ENCODE data around the gene MSH2.

The MSH2 gene

DNA sequence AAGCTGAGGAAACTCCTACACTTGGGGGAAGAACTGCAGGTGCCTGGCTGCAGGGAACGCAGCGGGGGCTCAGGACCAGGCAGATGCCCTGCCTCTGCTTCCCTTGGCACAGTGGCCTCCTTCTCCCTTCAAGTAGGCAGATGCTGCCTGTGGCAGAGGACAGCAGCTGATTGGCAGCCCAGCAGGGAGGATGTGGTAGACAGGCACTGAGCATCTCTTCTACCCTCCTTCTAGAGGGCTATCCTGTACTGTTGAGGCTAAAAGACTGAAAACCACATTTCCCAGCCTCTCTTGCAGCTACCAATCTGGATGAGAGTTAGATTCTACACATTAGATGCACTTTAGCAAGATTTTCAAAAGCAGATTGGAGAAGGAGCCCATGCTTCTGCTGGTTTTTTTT lies 105.7 kb downstream of the MSH2 start:
- DNase-seq (ENCODE audit: low read depth), result no peak

DNA sequence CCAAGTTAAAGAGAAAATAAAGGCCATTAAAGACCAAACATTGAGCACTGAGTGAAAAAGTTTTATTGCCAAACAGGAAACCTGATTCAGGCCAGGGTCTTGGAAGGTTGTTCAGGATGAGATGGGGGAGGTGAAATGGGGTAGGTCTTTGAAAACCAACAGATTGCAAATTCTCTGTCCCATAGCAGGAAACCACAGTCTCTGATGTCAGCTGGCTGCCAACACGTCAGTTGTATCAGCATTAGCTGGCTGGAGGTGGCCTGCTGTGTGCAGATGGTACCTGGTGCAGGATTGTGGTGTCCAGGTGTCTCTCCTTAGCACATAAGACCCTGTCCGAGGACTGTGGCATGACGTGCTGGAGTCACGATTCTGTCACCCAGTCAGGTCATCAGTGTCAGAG lies 106.3 kb downstream of the MSH2 start:
- no peak for DNase-seq (ENCODE audit: low read depth)

GRCh38 chr2:47509821-47510385 lies 106.9 kb downstream of the MSH2 start:
- DNase-seq (ENCODE audit: low read depth), result no peak

DNA sequence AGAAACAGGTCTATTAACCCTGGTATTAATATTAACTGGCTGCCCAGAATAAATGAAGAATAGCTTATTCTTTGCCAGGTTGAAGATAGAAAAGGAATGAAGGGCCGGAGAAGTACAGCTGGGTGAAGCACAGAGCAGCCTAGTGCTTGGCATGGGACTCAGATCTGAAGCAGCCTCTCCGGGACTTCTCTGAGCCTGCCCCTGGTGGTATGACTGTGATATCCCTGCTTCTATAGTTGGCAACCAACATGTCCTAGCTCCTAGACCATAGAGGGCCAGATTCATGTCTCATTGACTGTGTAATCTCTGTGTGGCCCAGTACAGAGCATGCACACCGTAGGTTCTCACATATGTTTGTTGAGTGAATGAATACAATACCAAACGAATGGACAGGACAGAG lies 107.8 kb downstream of the MSH2 start:
- no peak for DNase-seq (ENCODE audit: low read depth)

DNA sequence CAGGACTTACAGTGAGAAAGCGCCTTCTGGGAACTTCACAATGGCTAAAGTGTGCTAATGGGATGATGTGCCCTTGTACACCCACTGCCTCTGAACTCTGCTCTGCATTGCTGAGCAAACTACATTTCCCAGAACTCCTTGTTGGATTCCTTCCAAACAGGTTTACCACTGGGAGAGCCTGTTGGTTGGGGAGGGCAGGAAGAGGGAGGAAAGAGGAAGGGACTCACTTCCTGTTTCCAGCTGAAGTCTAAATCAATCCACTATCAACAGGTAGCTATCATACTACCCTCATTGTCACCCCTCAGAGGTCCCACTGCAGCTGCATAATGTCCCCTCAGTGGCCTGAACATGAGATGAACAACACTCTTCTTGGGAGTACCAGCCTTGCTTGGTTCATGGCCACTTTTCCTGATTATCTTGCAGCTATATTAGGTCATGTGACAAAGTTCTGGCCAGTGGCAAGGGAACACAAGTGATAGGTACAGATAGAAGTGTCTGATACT lies 109.7 kb downstream of the MSH2 start:
- no peak for DNase-seq (ENCODE audit: low read depth)

GRCh38 chr2:47513981-47514520 lies 111.1 kb downstream of the MSH2 start:
- no peak for DNase-seq (ENCODE audit: low read depth)

GRCh38 chr2:47516360-47517104 lies 113.6 kb downstream of the MSH2 start:
- DNase-seq (ENCODE audit: low read depth), result no peak

DNA sequence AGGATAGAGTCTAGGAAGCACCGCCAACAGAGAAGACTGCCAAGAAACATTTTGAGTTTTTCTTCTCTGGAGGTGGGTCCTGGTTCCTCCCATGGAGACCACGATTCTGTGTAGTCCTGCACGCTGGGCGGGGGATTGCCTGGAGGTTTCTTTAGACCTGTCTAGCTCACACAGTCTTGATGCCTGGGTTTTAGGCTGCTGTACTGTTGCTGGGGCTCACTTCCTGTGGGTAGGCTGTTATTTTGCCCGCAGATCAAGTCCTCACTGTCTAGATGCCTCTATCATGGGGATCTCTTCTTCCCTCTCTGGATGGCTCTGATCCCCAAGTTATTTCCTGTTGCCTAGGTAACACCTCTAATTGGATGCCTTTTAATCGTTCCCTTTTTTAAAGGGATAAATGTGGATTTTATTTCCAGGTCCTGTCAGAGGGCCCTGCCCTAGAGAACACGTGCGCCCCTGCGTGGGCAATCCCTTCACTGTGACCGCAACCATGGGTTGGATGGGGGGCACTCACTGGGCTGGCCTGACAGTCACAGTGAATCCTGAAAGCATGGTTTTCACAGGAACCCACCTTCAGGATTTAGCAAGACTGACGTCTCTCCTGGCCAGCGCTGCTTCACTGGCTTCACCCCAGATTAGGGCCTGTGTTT lies 115.7 kb downstream of the MSH2 start:
- no peak for DNase-seq (ENCODE audit: low read depth)

DNA sequence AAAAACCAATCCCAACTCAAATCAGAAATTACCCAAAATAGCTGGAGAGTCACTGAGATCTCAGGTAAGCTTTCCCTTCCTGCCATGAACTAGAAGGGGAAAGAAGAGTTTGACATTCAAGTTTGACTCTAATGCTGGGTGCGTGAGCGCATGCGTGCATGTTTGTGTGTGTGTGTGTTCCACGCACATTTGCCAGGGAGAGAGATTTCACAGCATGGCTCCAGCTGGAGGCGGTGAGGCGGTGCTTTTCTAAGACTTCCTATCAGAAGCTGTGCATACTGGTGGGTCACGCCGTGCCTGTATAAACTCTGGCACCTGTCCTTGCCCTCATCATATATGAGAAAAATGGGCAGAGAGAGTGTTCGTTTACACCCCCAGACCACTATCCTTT lies 116.2 kb downstream of the MSH2 start:
- no peak for DNase-seq (ENCODE audit: low read depth)

DNA sequence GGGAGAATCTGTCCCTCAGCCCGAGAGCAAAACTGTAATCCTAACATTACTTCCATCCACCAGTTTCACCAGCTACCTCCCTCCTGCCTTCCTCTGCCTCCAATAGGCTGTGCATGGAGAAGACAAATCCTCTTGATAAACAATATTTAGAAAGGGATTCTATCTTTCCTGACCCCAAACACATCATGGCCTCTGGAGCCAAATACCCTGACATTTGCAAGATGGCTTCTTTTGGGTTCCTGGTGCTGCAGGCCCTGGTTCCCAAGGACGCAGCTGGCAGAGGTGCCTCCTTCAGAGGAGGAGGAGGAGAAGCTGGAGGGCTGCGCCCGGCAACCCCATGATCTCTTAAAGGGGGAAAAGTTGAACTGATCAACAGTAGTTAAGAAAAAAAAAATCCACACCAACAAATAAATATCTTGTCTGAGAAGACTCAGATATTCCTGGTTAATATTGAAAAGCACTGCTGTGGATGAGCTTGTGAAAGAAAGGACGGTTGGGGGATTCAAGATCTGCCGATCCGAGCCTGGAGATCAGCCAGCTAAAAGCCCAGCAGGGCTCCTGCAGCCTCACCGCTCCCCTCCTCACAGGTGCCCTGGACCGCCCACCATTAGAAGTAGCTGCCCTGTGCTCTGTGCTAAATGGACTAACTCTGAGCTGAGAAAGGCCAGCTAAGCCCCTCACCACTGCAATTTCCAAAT lies 116.8 kb downstream of the MSH2 start:
- DNase-seq (ENCODE audit: low read depth), result no peak

DNA sequence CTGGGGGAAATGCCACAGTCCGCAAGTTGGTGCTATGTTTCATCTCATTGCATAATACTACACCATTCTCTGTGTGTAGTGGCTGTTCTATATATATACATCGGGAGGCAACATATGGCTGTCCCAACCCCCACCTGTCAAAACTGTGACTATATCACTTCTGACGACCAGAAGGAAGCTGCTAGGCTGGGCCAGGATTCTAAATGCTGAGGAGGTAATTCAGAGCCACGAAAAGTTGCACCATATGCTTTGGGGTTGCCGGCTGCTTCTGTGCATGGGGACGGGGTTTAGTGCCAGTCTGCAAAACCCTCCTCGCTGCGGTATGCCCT lies 117.3 kb downstream of the MSH2 start:
- DNase-seq (ENCODE audit: low read depth), result no peak

- no peak for DNase-seq (ENCODE audit: low read depth)
These were observed 118.1 kb downstream of the MSH2 start for GRCh38 chr2:47520825-47521665.

GRCh38 chr2:47521666-47522285 lies 118.8 kb downstream of the MSH2 start:
- DNase-seq (ENCODE audit: low read depth), result no peak

- no peak for DNase-seq (ENCODE audit: low read depth)
These were observed 122.2 kb downstream of the MSH2 start for GRCh38 chr2:47525167-47525566.

GRCh38 chr2:47528455-47528854 lies 125.5 kb downstream of the MSH2 start:
- DNase-seq (ENCODE audit: low read depth), result no peak

DNA sequence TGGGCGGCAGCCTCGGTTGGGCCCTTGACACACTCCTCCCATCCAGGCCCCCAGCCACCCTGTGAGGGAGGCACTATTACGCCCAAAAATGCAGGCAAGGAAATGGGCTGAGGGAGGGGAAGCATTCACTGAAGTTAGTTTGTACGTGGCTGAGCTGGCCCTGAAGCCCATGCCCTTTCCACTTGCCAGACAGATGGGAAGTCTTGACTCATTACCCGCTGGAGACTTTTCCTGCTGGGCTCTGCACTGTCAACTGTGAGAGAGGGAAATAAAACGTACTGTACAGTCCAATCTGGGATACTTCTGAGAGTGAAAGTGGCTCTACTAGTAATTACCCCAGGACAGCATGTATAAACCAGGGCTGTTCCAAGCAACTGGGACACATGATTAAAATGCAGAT lies 125.9 kb downstream of the MSH2 start:
- DNase-seq (ENCODE audit: low read depth), result no peak

- DNase-seq (ENCODE audit: low read depth), result no peak
These were observed 127.3 kb downstream of the MSH2 start for GRCh38 chr2:47530105-47530760.

- no peak for DNase-seq (ENCODE audit: low read depth)
These were observed 128.6 kb downstream of the MSH2 start for GRCh38 chr2:47531378-47532042.

Data from HS-27A (cell line).